Smooth muscle cell (in vitro differentiated cells): Measurements from ENCODE around the gene MCHR1. TPM values are rescaled to one million over a fixed set of nuclear protein-coding genes. Genes with fewer than 3 reads are reported as not detected.
A peak's percentile ranks its signal among the peaks of the same experiment; 100 is the strongest.

Experiments used
- DNase-seq: peaks from one replicate; lab custom pipeline; 2025; ENCODE audit not compliant: unreplicated experiment; lab: John Stamatoyannopoulos, UW
- H2AFZ ChIP-seq: fragments of 200-600 bp; sonication (generic); 2 replicates; pipeline ENCODE4 v1.6.0; 2016; ENCODE audit warnings: antibody characterized with exemption, low read depth, mild to moderate bottlenecking
- H3F3A ChIP-seq: fragments of 200-600 bp; sonication (generic); 2 replicates; pipeline ENCODE4 v1.6.0; 2017; ENCODE audit warnings: antibody characterized with exemption, low read depth
- H3K27ac ChIP-seq: fragments of 200-600 bp; sonication (generic); 2 replicates; pipeline ENCODE4 v1.5.1; 2016; ENCODE audit warnings: low read depth, mild to moderate bottlenecking
- H3K27me3 ChIP-seq: fragments of 200-600 bp; sonication (generic); 2 replicates; pipeline ENCODE4 v1.6.1; 2016; ENCODE audit warnings: low read depth, mild to moderate bottlenecking
- H3K36me3 ChIP-seq: fragments of 200-600 bp; sonication (generic); 2 replicates; pipeline ENCODE4 v1.5.1; 2016; ENCODE audit warnings: low read depth
- H3K4me1 ChIP-seq: fragments of 200-600 bp; sonication (generic); 2 replicates; pipeline ENCODE4 v1.5.1; 2016; ENCODE audit warnings: low read depth
- H3K4me2 ChIP-seq: fragments of 200-600 bp; sonication (generic); 2 replicates; pipeline ENCODE4 v1.6.0; 2016; ENCODE audit warnings: mild to moderate bottlenecking
- H3K4me3 ChIP-seq: fragments of 200-600 bp; sonication (generic); 2 replicates; pipeline ENCODE4 v1.5.1; 2016; ENCODE audit warnings: mild to moderate bottlenecking
- H3K79me2 ChIP-seq: fragments of 200-600 bp; sonication (generic); 2 replicates; pipeline ENCODE4 v1.6.0; 2016; ENCODE audit warnings: low read depth, mild to moderate bottlenecking
- H3K9ac ChIP-seq: fragments of 200-600 bp; sonication (generic); 2 replicates; pipeline ENCODE4 v1.6.0; 2016; ENCODE audit warnings: low read depth
- H3K9me3 ChIP-seq: fragments of 200-600 bp; sonication (generic); replicated peaks from 2 replicates; pipeline ENCODE4 v1.5.1; 2016; ENCODE audit warnings: low read depth
- H4K20me1 ChIP-seq: fragments of 200-600 bp; sonication (generic); 2 replicates; pipeline ENCODE4 v1.6.0; 2016; ENCODE audit warnings: low read depth
- WGBS: methylation state at CpG from one replicate; pipeline ENCODE4 v1.1.7; 2016; ENCODE audit warnings: low lambda C conversion rate; 5-methylcytosine and 5-hydroxymethylcytosine counted together
- polyA plus RNA-seq: library from polyadenylated mRNA; unstranded; fragments of >200 nt; fragmentation: Nextera tagmentation; extraction: Ambion mirVana; gene quantifications from 2 replicates; pipeline ENCODE4 v1.2.1, GENCODE V29; 2016
- total RNA-seq: library from RNA; depleted of rRNA; stranded (reverse); fragments of >200 nt; gene quantifications from 2 replicates; pipeline ENCODE4 v1.2.3, GENCODE V29; 2014
- TF ChIP-seq, protein P1 (sequence below): fragments of 200-600 bp; sonication (generic); IDR thresholded peaks from 2 replicates; pipeline ENCODE4 v1.5.1; 2017; ENCODE audit warnings: borderline replicate concordance, mild to moderate bottlenecking, antibody characterized with exemption; ENCODE audit not compliant: insufficient read depth, poor library complexity, severe bottlenecking

MCHR1 gene
- total and polyA plus RNA-seq, 2 experiments from 2014 or later, result 18.9 to 24.6 TPM

DNA sequence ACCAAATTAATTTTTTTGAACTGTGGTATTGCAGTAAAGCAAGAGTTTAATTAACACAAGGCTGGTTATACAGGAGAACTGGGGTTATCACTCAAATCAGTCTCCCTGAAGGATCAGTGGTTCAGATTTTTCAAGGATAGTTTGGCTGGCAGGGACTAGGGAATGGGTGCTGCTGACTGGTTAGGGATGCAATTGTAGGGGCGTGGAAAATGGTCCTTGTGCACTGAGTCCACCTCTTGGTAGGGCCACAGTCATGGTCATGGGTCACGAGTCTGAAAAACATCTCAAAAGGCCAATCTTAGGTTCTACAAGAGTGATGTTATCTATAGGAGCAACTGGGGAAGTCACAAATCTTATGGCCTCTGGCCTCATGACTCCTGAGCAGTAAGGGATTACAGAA, 27.9 kb downstream of the MCHR1 start:
- H2AFZ ChIP-seq, result no peak overlapping the region
- DNase-seq, result no peak
- H3K4me3 ChIP-seq, result no peak overlapping the region
- 98% methylated on average over 2 of the region's 2 CpGs for WGBS
- H3F3A ChIP-seq, result peaks cover 22% of the 10 kb centered on the region
- H3K4me1 ChIP-seq, result peaks cover 5% of the 10 kb centered on the region
- TF ChIP-seq, protein P1, sequence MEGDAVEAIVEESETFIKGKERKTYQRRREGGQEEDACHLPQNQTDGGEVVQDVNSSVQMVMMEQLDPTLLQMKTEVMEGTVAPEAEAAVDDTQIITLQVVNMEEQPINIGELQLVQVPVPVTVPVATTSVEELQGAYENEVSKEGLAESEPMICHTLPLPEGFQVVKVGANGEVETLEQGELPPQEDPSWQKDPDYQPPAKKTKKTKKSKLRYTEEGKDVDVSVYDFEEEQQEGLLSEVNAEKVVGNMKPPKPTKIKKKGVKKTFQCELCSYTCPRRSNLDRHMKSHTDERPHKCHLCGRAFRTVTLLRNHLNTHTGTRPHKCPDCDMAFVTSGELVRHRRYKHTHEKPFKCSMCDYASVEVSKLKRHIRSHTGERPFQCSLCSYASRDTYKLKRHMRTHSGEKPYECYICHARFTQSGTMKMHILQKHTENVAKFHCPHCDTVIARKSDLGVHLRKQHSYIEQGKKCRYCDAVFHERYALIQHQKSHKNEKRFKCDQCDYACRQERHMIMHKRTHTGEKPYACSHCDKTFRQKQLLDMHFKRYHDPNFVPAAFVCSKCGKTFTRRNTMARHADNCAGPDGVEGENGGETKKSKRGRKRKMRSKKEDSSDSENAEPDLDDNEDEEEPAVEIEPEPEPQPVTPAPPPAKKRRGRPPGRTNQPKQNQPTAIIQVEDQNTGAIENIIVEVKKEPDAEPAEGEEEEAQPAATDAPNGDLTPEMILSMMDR, result no peak
- H3K79me2 ChIP-seq, result no peaks in the 10 kb centered on the region
- H3K27me3 ChIP-seq, result no peaks in the 10 kb centered on the region
- H3K9me3 ChIP-seq, result no peaks in the 10 kb centered on the region
- H3K9ac ChIP-seq, result no peak overlapping the region
- no peak overlapping the region for H3K27ac ChIP-seq
- H3K36me3 ChIP-seq, result no peaks in the 10 kb centered on the region
- H3K4me2 ChIP-seq, result no peak overlapping the region
- H4K20me1 ChIP-seq, result no peaks in the 10 kb centered on the region

DNA sequence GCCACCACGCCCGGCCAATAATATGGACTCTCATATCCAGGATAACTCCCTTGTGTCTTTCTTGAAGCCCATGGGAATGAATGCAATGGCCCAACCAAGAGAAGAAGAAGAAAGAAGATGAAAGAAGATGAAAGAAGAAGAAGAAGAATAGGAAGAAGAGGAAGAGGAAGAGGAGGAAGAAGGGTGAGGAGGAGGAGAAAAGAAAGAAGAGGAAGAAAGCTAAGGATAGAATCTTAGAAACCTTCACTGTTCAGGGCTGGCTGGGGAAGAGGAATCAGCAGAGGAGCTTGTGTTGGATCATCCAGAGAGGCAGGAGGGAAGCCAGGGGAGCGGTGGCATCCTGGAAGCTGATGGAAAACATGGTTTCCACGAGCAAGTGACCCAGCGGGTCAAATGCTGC, 28.9 kb downstream of the MCHR1 start:
- DNase-seq, result no peak
- Histone ChIP-seq H2AFZ (no peak overlapping the region), H3K36me3 (no peaks in the 10 kb centered on the region), H3K9me3 (no peaks in the 10 kb centered on the region), H3K9ac (no peak overlapping the region), H3K4me2 (no peak overlapping the region), H3K27me3 (no peaks in the 10 kb centered on the region), H3K27ac (no peak overlapping the region), H3F3A (peaks cover 29% of the 10 kb centered on the region), H4K20me1 (no peaks in the 10 kb centered on the region), H3K4me1 (peaks cover 5% of the 10 kb centered on the region), H3K79me2 (no peaks in the 10 kb centered on the region), H3K4me3 (no peak overlapping the region)
- 95% methylated on average over 5 of the region's 5 CpGs for WGBS
- TF ChIP-seq, protein P1, result no peak

DNA sequence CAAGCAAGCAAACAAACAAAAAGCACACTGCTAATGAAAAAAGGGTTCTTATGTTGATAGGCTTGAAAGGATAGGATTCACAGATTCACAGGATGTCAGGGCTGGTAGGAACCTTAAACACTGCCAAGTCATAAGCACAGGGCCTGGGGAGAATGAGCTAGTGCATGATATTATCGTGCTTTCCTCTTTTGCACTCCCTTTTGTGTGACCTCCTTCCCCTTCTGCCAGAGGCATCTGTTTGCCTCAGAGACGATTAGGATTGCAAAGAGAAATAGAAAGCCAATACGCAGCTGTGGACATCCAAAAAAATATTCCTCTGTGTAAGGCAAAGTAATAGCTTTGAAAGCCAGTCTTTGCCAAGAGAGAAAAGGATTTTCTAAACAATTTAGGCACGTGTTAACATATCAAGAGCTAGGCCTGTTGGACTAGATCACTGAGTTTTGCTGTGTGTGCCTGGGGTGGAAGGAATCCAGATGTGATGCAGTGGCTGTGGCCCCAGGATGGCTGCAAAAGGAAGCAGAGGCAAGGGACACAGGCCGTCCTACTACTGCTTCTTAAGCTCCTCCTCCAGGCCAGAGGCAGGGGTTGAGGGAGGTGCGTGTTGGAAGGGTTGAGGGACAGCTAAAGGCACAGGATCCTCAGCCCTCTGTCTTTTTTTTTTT, 30.6 kb downstream of the MCHR1 start:
- no peaks in the 10 kb centered on the region for H3K79me2 ChIP-seq
- DNase-seq, result no peak
- H3K27me3 ChIP-seq, result no peaks in the 10 kb centered on the region
- H3K4me2 ChIP-seq, result peak overlapping the region; percentile 33
- no peaks in the 10 kb centered on the region for H4K20me1 ChIP-seq
- WGBS, result 22% methylated on average over 6 of the region's 6 CpGs
- H3K36me3 ChIP-seq, result no peaks in the 10 kb centered on the region
- H3K4me1 ChIP-seq, result peaks cover 6% of the 10 kb centered on the region
- peak overlapping the region; percentile 89 for H3K27ac ChIP-seq
- H3K9me3 ChIP-seq, result no peaks in the 10 kb centered on the region
- TF ChIP-seq, protein P1, result no peak
- no peak overlapping the region for H3K4me3 ChIP-seq
- peak overlapping the region; percentile 33 for H3K9ac ChIP-seq
- H3F3A ChIP-seq, result peaks cover 34% of the 10 kb centered on the region
- H2AFZ ChIP-seq, result no peak overlapping the region

DNA sequence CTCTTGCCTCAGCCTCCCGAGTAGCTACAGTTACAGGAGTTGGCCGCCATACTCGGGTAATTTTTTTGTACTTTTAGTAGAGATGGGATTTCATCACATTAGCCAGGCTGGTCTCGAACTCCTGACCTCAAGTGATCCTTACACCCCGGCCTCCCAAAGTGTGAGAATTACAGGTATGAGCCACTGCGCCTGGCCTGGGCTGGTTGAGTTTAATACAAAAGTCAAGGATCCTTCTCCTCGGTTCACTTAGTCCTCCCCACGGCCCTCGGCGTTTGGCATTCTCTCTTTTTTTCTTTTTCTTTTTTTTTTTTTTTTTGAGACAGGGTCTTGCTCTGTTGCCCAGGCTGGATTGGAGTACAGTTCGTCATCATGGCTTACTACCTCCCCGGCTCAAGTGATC, 33.0 kb downstream of the MCHR1 start:
- H2AFZ ChIP-seq, result no peak overlapping the region

More for the DNA sequence above, 33.0 kb downstream of the MCHR1 start:
- peak overlapping the region; percentile 58 for H3K4me2 ChIP-seq
- H3K9me3 ChIP-seq, result no peaks in the 10 kb centered on the region
- TF ChIP-seq, protein P1, result no peak
- H3K9ac ChIP-seq, result peak overlapping the region; percentile 70
- 85% methylated on average over 12 of the region's 12 CpGs for WGBS
- no peaks in the 10 kb centered on the region for H3K79me2 ChIP-seq
- no peak for DNase-seq
- H3K27ac ChIP-seq, result peak overlapping the region; percentile 89
- peaks cover 37% of the 10 kb centered on the region for H3F3A ChIP-seq
- H3K27me3 ChIP-seq, result no peaks in the 10 kb centered on the region
- no peaks in the 10 kb centered on the region for H4K20me1 ChIP-seq
- no peaks in the 10 kb centered on the region for H3K36me3 ChIP-seq
- H3K4me3 ChIP-seq, result no peak overlapping the region
- peaks cover 8% of the 10 kb centered on the region for H3K4me1 ChIP-seq
